Liver (tissue), 3 donors: Measurements from ENCODE around the gene THAP2.

ENCODE experiments used
- ATF3 ChIP-seq: IDR thresholded peaks from 2 replicates; pipeline ENCODE4 v1.6.1; 2016; ENCODE audit warnings: antibody characterized with exemption
- CTCF ChIP-seq: fragments of 150-350 bp; IDR thresholded peaks from 2 replicates; pipeline ENCODE4 v1.5.1; 2017; ENCODE audit warnings: improper control_type of control experiment, low read depth, low read length; ENCODE audit not compliant: missing input control
- EGR1 ChIP-seq, 2 donors: IDR thresholded peaks; 2 replicates each; pipeline ENCODE4 v1.6.1; 2016 to 2018; ENCODE audit warnings: antibody characterized with exemption in 2 of 2, low read depth in 2 of 2
- FOXA1 ChIP-seq: IDR thresholded peaks from 2 replicates; pipeline ENCODE4 v1.6.1; 2016; ENCODE audit warnings: antibody characterized with exemption
- GABPA ChIP-seq, 2 donors: IDR thresholded peaks in 1 of 2; conservative IDR thresholded peaks in 1 of 2; 2 replicates each; pipeline ENCODE4 v1.6.1; 2016; ENCODE audit warnings: antibody characterized with exemption in 2 of 2, mild to moderate bottlenecking in 1 of 2, moderate library complexity in 1 of 2
- HNF4A ChIP-seq, 2 donors: conservative IDR thresholded peaks; 2 replicates each; pipeline ENCODE4 v1.6.1; 2016; ENCODE audit warnings: antibody characterized with exemption in 2 of 2, mild to moderate bottlenecking in 2 of 2
- HNF4G ChIP-seq: IDR thresholded peaks from 2 replicates; pipeline ENCODE4 v1.6.1; 2016; ENCODE audit warnings: antibody characterized with exemption
- JUND ChIP-seq, 2 donors: IDR thresholded peaks; 2 replicates each; pipeline ENCODE4 v1.6.1; 2016; ENCODE audit warnings: antibody characterized with exemption in 2 of 2
- REST ChIP-seq: IDR thresholded peaks from 2 replicates; pipeline ENCODE4 v1.6.1; 2016; ENCODE audit warnings: antibody characterized with exemption, mild to moderate bottlenecking
- RXRA ChIP-seq, 2 donors: IDR thresholded peaks; 2 replicates each; pipeline ENCODE4 v1.6.1; 2017 to 2018; ENCODE audit warnings: antibody characterized with exemption in 2 of 2, mild to moderate bottlenecking in 1 of 2
- SP1 ChIP-seq: IDR thresholded peaks from 2 replicates; pipeline ENCODE4 v1.6.1; 2018; ENCODE audit warnings: antibody characterized with exemption, mild to moderate bottlenecking
- TAF1 ChIP-seq: conservative IDR thresholded peaks from 2 replicates; pipeline ENCODE4 v1.6.1; 2016; ENCODE audit warnings: antibody characterized with exemption, mild to moderate bottlenecking
- donor health status: healthy.
- donor health status: healthy.

- no peak for TF ChIP-seq CTCF
- no peak for TF ChIP-seq ATF3
- TF ChIP-seq SP1, result no peak
- no peak for TF ChIP-seq GABPA (IDR thresholded peaks at IDR 0.05 in 1 of 2, conservative IDR thresholded peaks at IDR 0.05 in 1 of 2)
- no peak for TF ChIP-seq JUND (IDR thresholded peaks at IDR 0.05)
- TF ChIP-seq HNF4A (conservative IDR thresholded peaks at IDR 0.05), result no peak
- TF ChIP-seq REST, result no peak
- no peak for TF ChIP-seq HNF4G
- no peak for TF ChIP-seq EGR1 (IDR thresholded peaks at IDR 0.05; ENCODE audit: low read depth in 2 of 2)
- no peak for TF ChIP-seq TAF1
- TF ChIP-seq RXRA (IDR thresholded peaks at IDR 0.05), result no peak
- TF ChIP-seq FOXA1, result no peak
Observed at GRCh38 chr12:71725011-71725410, 60.9 kb downstream of the THAP2 start.
